Amniotic epithelial cell (primary cell): ENCODE measurements around the gene SLC7A14.
"Not testable (repeated sequence)": the region's sequence is repeated elsewhere in the genome, so short reads cannot be mapped to it uniquely, and the experiment has no call there.

Experiments used
- DNase-seq: peaks from one replicate; pipeline ENCODE4 v3.0.0-alpha.2; 2010; ENCODE audit warnings: low read depth

Gene SLC7A14

GRCh38 chr3:170593634-170594033 lies 7.8 kb upstream of the SLC7A14 start:
- DNase-seq = no peak

- peak; percentile 13 for DNase-seq
Observed at GRCh38 chr3:170589113-170589512, 3.2 kb upstream of the SLC7A14 start.

GRCh38 chr3:170585008-170585936 lies 603 bp downstream of the SLC7A14 start:
- no peak for DNase-seq

GRCh38 chr3:170584585-170585007 lies 1.3 kb downstream of the SLC7A14 start:
- DNase-seq = peak; percentile 55

- no peak for DNase-seq
Observed at GRCh38 chr3:170579646-170580045, 6.2 kb downstream of the SLC7A14 start.

GRCh38 chr3:170572665-170573253 lies 13.1 kb downstream of the SLC7A14 start:
- DNase-seq = peak; percentile 48

- not testable (repeated sequence) for DNase-seq
Observed at GRCh38 chr3:170567598-170567997, 18.3 kb downstream of the SLC7A14 start.

GRCh38 chr3:170566413-170566812 lies 19.5 kb downstream of the SLC7A14 start:
- DNase-seq = no peak

GRCh38 chr3:170565495-170565894 lies 20.4 kb downstream of the SLC7A14 start:
- no peak for DNase-seq

- no peak for DNase-seq
Observed at GRCh38 chr3:170564664-170565063, 21.2 kb downstream of the SLC7A14 start.

- DNase-seq = peak; percentile 43
Observed at GRCh38 chr3:170563712-170564423, 22.0 kb downstream of the SLC7A14 start.

- no peak for DNase-seq
Observed at GRCh38 chr3:170562080-170562479, 23.8 kb downstream of the SLC7A14 start.

GRCh38 chr3:170560717-170561382 lies 25.0 kb downstream of the SLC7A14 start:
- DNase-seq = no peak

- peak; percentile 10 for DNase-seq
Observed at GRCh38 chr3:170560296-170560695, 25.6 kb downstream of the SLC7A14 start.

GRCh38 chr3:170558427-170558826 lies 27.4 kb downstream of the SLC7A14 start:
- no peak for DNase-seq

GRCh38 chr3:170555329-170555728 lies 30.5 kb downstream of the SLC7A14 start:
- DNase-seq = peak; percentile 58

- peak; percentile 7 for DNase-seq
Observed at GRCh38 chr3:170553788-170554757, 31.8 kb downstream of the SLC7A14 start.

- DNase-seq = no peak
Observed at GRCh38 chr3:170551252-170551651, 34.6 kb downstream of the SLC7A14 start.

- DNase-seq = no peak
Observed at GRCh38 chr3:170542704-170543103, 43.2 kb downstream of the SLC7A14 start.

GRCh38 chr3:170539897-170540296 lies 46.0 kb downstream of the SLC7A14 start:
- DNase-seq = no peak

- DNase-seq = no peak
Observed at GRCh38 chr3:170536712-170537111, 49.2 kb downstream of the SLC7A14 start.
